GM23248 (cell line): ENCODE results near the gene XPC.

Experiments used
- EZH2 ChIP-seq: fragments of 200-600 bp; sonication (generic); IDR thresholded peaks from 2 replicates; pipeline ENCODE4 v1.6.1; 2018; ENCODE audit warnings: antibody characterized with exemption, mild to moderate bottlenecking; ENCODE audit not compliant: insufficient read depth, poor library complexity, severe bottlenecking
- EZH2phosphoT487 ChIP-seq: fragments of 200-600 bp; sonication (generic); IDR thresholded peaks from 2 replicates; pipeline ENCODE4 v1.6.1; 2018; ENCODE audit warnings: antibody characterized with exemption, moderate library complexity, mild to moderate bottlenecking, low read depth; ENCODE audit not compliant: insufficient read depth

- TF ChIP-seq EZH2 (no peak), EZH2phosphoT487 (no peak)
Measured at GRCh38 chr3:14177580-14178246, 688 bp downstream of the XPC start.
